Measurements from ENCODE around the gene ZNF587B. TPM values are rescaled to one million over a fixed set of nuclear protein-coding genes. Genes with fewer than 3 reads are reported as not detected.
"Not testable (repeated sequence)": the region's sequence is repeated elsewhere in the genome, so short reads cannot be mapped to it uniquely, and the experiment has no call there.

Gene ZNF587B
- total RNA-seq, 6 donors from 2014 or later, result 10.2 to 32.5 (median 16.4) TPM

GRCh38 chr19:57849666-57850473 is 19.8 kb downstream of the ZNF587B start, which contains the start of gene ZNF587:
Gene ZNF587, plus strand, starts transcription at chr19:57849859. Its CDS starts 180 bp downstream, at chr19:57850039.
- WGBS, 2 donors, result 2 to 3% methylated on average over 15 to 27 of the region's 42 CpGs
- Histone ChIP-seq H3K4me1 (peaks cover 8 to 17% (median 10%) of the 10 kb centered on the region in 4 donors), H3K4me3 (peak within 1 kb of the TSS; percentile 76 to 86 (median 82)), H3K36me3 (peaks cover 0 to 17% (median 7%) of the 10 kb centered on the region in 4 donors), H3K27ac (peak within 1 kb of the TSS; percentile 58 to 85 (median 77)), H3K9me3 (peaks cover 0 to 10% (median 0%) of the 10 kb centered on the region in 4 donors)
- not testable (repeated sequence) for H3K27me3 ChIP-seq
- DNase-seq (peak; percentile 82 to 88), ATAC-seq (ENCODE audit: low FRiP score in 2 of 2) (peak; percentile 95 to 99)
- TF ChIP-seq POLR2AphosphoS5 (IDR thresholded peaks at IDR 0.05), result peak; percentile 75 to 77
- peak in 1 of 4 donors; percentile 64 for TF ChIP-seq POLR2A (IDR thresholded peaks at IDR 0.05)

GRCh38 chr19:57850553-57851017 is 20.5 kb downstream of the ZNF587B start:
- ATAC-seq (ENCODE audit: low FRiP score in 2 of 2), result no peak
- no peak for DNase-seq
- Histone ChIP-seq H3K9me3 (peaks cover 0 to 14% (median 0%) of the 10 kb centered on the region in 4 donors), H3K27ac (peak overlapping the region in 1 of 4 donors; percentile 84), H3K4me1 (peaks cover 8 to 17% (median 10%) of the 10 kb centered on the region in 4 donors), H3K27me3 (no peaks in the 10 kb centered on the region), H3K36me3 (peaks cover under 1 to 24% (median 12%) of the 10 kb centered on the region in 4 donors), H3K4me3 (peak overlapping the region; percentile 76 to 86 (median 82))
- TF ChIP-seq POLR2AphosphoS5 (IDR thresholded peaks at IDR 0.05) (no peak), EP300 (IDR thresholded peaks at IDR 0.05) (no peak), CTCF (IDR thresholded peaks at IDR 0.05) (no peak), POLR2A (IDR thresholded peaks at IDR 0.05) (no peak)
- WGBS, 2 donors, result 22 to 25% methylated on average over 11 of the region's 11 CpGs

GRCh38 chr19:57851812-57852603 is 21.9 kb downstream of the ZNF587B start:
- ATAC-seq (ENCODE audit: low FRiP score in 2 of 2); H3K4me3 ChIP-seq; H3K27me3 ChIP-seq; DNase-seq; H3K27ac ChIP-seq: not testable (repeated sequence)
- H3K4me1 ChIP-seq, result peaks cover 8 to 17% (median 10%) of the 10 kb centered on the region in 4 donors
- WGBS, 2 donors, result 82 to 86% methylated on average over 4 of the region's 6 CpGs
- peaks cover 0 to 14% (median under 1%) of the 10 kb centered on the region in 4 donors for H3K9me3 ChIP-seq
- H3K36me3 ChIP-seq, result peaks cover 3 to 39% (median 21%) of the 10 kb centered on the region in 4 donors

GRCh38 chr19:57854117-57854516 is 24.0 kb downstream of the ZNF587B start:
- H3K9me3 ChIP-seq, result peaks cover 0 to 23% (median 7%) of the 10 kb centered on the region in 4 donors
- H3K27ac ChIP-seq; DNase-seq; H3K4me3 ChIP-seq; H3K27me3 ChIP-seq; ATAC-seq (ENCODE audit: low FRiP score in 2 of 2): not testable (repeated sequence)
- H3K4me1 ChIP-seq, result peaks cover 8 to 17% (median 10%) of the 10 kb centered on the region in 4 donors
- H3K36me3 ChIP-seq, result peaks cover 3 to 57% (median 35%) of the 10 kb centered on the region in 4 donors
- WGBS, 2 donors, result 86 to 89% methylated on average over 2 of the region's 2 CpGs

GRCh38 chr19:57862351-57862750 is 32.3 kb downstream of the ZNF587B start:
- peaks cover 23 to 81% (median 64%) of the 10 kb centered on the region in 4 donors for H3K9me3 ChIP-seq
- not testable (repeated sequence) for H3K4me3 ChIP-seq; H3K4me1 ChIP-seq; ATAC-seq (ENCODE audit: low FRiP score in 2 of 2); H3K27me3 ChIP-seq; H3K27ac ChIP-seq; DNase-seq
- 87 to 97% methylated on average over 3 of the region's 3 CpGs for WGBS, 2 donors
- peaks cover 27 to 97% (median 83%) of the 10 kb centered on the region in 4 donors for H3K36me3 ChIP-seq

DNA sequence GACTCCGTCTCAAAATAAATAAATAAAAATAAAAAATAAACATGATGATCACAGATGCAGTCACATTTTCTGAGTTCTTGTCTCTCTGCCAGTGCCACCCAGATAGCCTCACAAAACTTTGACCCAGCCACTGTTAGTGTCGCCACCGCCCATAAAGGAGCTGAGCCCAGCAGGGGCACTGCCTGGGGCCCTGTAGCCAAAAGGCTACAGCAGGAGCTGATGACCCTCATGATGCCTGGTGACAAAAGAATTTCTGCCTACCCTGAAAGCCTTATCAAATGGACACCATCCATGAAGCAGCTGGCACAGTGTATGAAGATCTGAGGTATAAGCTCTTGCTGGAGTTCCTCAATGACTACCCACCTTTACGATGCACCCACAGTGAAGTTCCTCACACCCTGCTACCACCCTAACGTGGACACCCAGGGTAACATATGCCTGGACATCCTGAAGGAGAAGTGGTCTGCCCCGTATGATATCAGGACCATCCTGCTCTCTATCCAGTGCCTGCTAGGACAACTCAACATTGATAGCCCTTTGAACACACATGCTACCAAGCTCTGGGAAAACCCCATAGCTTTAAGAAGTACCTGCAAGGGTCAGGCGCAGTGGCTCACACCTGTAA is 37.9 kb downstream of the ZNF587B start:
- peaks cover 54 to 97% (median 84%) of the 10 kb centered on the region in 4 donors for H3K9me3 ChIP-seq
- DNase-seq, result no peak
- H3K36me3 ChIP-seq, result peaks cover 15 to 54% (median 49%) of the 10 kb centered on the region in 4 donors

DNA sequence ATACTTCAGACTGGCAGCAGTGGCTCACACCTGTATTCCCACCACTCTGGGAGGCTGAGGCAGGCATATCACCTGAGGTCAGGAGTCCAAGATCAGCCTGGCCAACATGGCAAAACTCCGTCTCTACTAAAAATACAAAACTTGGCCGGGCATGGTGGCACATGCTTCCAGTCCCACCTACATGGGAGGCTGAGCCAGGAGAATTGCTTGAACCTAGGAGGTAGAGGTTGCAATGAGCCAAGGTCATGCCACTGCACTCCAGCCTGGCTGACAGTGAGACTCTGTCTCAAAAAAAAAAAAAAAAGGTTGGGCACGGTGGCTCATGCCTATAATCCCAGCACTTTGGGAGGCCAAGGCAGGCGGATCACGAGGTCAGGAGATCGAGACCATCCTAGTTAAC is 39.6 kb downstream of the ZNF587B start:
- H3K27me3 ChIP-seq; H3K4me1 ChIP-seq; ATAC-seq (ENCODE audit: low FRiP score in 2 of 2); H3K4me3 ChIP-seq; H3K27ac ChIP-seq; DNase-seq: not testable (repeated sequence)
- WGBS, 2 donors, result 86 to 99% methylated on average over 6 of the region's 6 CpGs
- peaks cover 9 to 43% (median 40%) of the 10 kb centered on the region in 4 donors for H3K36me3 ChIP-seq
- H3K9me3 ChIP-seq, result peaks cover 65 to 99% (median 91%) of the 10 kb centered on the region in 4 donors

More for the DNA sequence above, 37.9 kb downstream of the ZNF587B start:
- no peak overlapping the region for H3K4me3 ChIP-seq
- H3K27ac ChIP-seq, result no peak overlapping the region
- no peak for ATAC-seq (ENCODE audit: low FRiP score in 2 of 2)
- WGBS, 2 donors, result 95 to 97% methylated on average over 7 of the region's 7 CpGs
- TF ChIP-seq CTCF (IDR thresholded peaks at IDR 0.05), result no peak
- TF ChIP-seq EP300 (IDR thresholded peaks at IDR 0.05), result no peak
- TF ChIP-seq POLR2A (IDR thresholded peaks at IDR 0.05), result no peak
- TF ChIP-seq POLR2AphosphoS5 (IDR thresholded peaks at IDR 0.05), result no peak
- no peaks in the 10 kb centered on the region for H3K4me1 ChIP-seq
- no peaks in the 10 kb centered on the region for H3K27me3 ChIP-seq
